ENCODE measurements around the gene EYS.
A peak's percentile ranks its signal among the peaks of the same experiment; 100 is the strongest.

Gene EYS

DNA sequence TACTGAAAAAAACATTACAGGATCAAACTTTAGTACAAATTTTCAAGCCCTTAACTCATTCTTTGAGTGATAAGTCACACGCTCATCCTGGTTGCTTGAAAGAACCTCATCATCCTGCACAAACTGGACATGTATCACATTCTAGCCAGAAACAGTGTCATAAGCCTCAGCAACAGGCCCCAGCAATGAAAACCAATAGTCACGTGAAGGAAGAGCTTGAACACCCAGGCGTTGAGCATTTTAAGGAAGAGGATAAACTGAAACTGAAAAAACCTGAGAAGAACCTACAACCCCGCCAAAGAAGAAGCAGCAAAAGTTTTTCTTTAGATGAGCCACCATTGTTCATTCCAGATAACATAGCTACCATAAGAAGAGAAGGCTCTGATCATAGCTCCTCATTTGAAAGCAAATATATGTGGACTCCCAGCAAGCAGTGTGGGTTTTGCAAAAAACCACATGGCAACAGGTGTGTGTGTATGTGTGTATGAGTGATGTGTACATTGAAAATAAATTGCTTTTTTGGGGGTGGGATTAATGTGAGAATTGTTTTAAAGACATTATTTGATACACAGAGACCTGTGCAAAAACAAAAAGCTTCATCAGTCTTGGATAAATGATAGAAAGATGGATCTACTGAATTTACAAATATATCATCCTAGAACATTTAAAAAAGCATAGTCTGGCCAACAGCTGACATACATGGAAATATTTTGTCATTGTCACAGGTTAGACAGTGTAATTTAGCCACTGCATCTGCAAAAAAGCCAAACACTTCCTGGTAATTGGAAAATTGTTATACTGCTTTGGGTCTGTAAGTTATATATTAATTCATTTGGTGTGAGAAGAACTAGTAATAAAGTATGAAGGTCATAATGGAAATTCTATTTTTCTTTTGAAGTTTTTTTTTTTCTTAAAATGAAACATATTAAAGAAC, 2021.3 kb downstream of the EYS start:
- no peak for TF ChIP-seq EZH2 (optimal IDR thresholded peaks at IDR 0.05; ENCODE audit: low read depth, low read length)
- TF ChIP-seq EZH2phosphoT487 (IDR thresholded peaks at IDR 0.05; ENCODE audit: low read length), result no peak
- TF ChIP-seq, protein P1, sequence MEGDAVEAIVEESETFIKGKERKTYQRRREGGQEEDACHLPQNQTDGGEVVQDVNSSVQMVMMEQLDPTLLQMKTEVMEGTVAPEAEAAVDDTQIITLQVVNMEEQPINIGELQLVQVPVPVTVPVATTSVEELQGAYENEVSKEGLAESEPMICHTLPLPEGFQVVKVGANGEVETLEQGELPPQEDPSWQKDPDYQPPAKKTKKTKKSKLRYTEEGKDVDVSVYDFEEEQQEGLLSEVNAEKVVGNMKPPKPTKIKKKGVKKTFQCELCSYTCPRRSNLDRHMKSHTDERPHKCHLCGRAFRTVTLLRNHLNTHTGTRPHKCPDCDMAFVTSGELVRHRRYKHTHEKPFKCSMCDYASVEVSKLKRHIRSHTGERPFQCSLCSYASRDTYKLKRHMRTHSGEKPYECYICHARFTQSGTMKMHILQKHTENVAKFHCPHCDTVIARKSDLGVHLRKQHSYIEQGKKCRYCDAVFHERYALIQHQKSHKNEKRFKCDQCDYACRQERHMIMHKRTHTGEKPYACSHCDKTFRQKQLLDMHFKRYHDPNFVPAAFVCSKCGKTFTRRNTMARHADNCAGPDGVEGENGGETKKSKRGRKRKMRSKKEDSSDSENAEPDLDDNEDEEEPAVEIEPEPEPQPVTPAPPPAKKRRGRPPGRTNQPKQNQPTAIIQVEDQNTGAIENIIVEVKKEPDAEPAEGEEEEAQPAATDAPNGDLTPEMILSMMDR (IDR thresholded peaks at IDR 0.05; ENCODE audit: low read length), result no peak
- H3K27ac ChIP-seq (ENCODE audit: low read length), result peak overlapping the region; percentile 69; the same call in 1 of the 2 replicates
- peaks cover 40% of the 10 kb centered on the region for H3F3A ChIP-seq (ENCODE audit: insufficient read depth, low read length)
- no peaks in the 10 kb centered on the region for H3K9me2 ChIP-seq (replicated peaks; ENCODE audit: insufficient read depth, low read length)
- peak overlapping the region; percentile 3; the same call in 1 of the 2 replicates for H3K9ac ChIP-seq (ENCODE audit: low read length)
- H3K36me3 ChIP-seq (replicated peaks; ENCODE audit: insufficient read depth, low read length), result peaks cover 7% of the 10 kb centered on the region; the same call in 1 of the 2 replicates
- H3K27me3 ChIP-seq (replicated peaks; ENCODE audit: insufficient read depth, low read length), result no peaks in the 10 kb centered on the region
- no peak overlapping the region for H2AFZ ChIP-seq (ENCODE audit: low read length)
- H3K4me2 ChIP-seq (ENCODE audit: low read depth, low read length), result peak overlapping the region; percentile 76
- peak; percentile 74 for DNase-seq
- no peaks in the 10 kb centered on the region for H3K9me3 ChIP-seq (replicated peaks; ENCODE audit: insufficient read depth, low read length)
- peaks cover 56% of the 10 kb centered on the region for H3K79me2 ChIP-seq (ENCODE audit: low read length)
- peak overlapping the region; percentile 25 for H3K4me3 ChIP-seq (ENCODE audit: low read length)
- no peaks in the 10 kb centered on the region; the same call in 1 of the 2 replicates for H4K20me1 ChIP-seq (ENCODE audit: insufficient read depth, low read length)
- peaks cover 39% of the 10 kb centered on the region for H3K4me1 ChIP-seq (ENCODE audit: low read length)

DNA sequence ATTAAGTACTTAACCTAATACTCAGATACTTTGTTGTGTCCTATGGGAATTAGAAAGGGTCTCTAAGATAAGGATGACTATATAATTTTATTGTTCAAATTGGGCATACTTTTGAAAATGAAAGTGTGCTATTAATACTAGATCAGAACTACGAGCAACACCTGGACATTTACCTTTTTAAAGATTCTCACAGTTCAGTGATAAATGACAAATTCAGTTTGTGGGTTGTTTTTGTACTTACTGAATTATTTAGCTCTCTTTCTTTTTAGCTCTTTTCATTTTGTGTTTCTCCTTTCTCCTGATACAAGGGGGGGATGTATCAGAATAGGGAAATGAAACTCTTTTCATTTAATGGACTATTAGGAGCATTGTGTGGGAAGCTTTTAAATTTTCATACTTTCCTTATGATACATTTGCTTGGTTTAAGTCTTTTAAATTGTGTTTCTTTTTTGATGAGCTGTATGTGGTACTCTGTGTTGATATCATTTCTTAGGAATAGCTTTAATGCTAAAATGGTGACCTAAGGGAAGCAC, 2023.9 kb downstream of the EYS start:
- Histone ChIP-seq H3K27ac (ENCODE audit: low read length) (peak overlapping the region; percentile 39; the same call in 1 of the 2 replicates), H2AFZ (ENCODE audit: low read length) (no peak overlapping the region), H3K4me1 (ENCODE audit: low read length) (peaks cover 39% of the 10 kb centered on the region), H3K9ac (ENCODE audit: low read length) (no peak overlapping the region), H3K9me3 (replicated peaks; ENCODE audit: insufficient read depth, low read length) (no peaks in the 10 kb centered on the region), H4K20me1 (ENCODE audit: insufficient read depth, low read length) (no peaks in the 10 kb centered on the region; the same call in 1 of the 2 replicates), H3K36me3 (replicated peaks; ENCODE audit: insufficient read depth, low read length) (peaks cover 7% of the 10 kb centered on the region; the same call in 1 of the 2 replicates), H3K79me2 (ENCODE audit: low read length) (peaks cover 71% of the 10 kb centered on the region), H3K4me2 (ENCODE audit: low read depth, low read length) (peak overlapping the region; percentile 44), H3K9me2 (replicated peaks; ENCODE audit: insufficient read depth, low read length) (no peaks in the 10 kb centered on the region), H3K27me3 (replicated peaks; ENCODE audit: insufficient read depth, low read length) (no peaks in the 10 kb centered on the region), H3K4me3 (ENCODE audit: low read length) (peak overlapping the region; percentile 35; the same call in 1 of the 2 replicates), H3F3A (ENCODE audit: insufficient read depth, low read length) (peaks cover 40% of the 10 kb centered on the region)
- TF ChIP-seq EZH2 (optimal IDR thresholded peaks at IDR 0.05; ENCODE audit: low read depth, low read length), result no peak
- TF ChIP-seq, protein P1 (IDR thresholded peaks at IDR 0.05; ENCODE audit: low read length), result no peak
- no peak for TF ChIP-seq EZH2phosphoT487 (IDR thresholded peaks at IDR 0.05; ENCODE audit: low read length)
- DNase-seq, result peak; percentile 56

DNA sequence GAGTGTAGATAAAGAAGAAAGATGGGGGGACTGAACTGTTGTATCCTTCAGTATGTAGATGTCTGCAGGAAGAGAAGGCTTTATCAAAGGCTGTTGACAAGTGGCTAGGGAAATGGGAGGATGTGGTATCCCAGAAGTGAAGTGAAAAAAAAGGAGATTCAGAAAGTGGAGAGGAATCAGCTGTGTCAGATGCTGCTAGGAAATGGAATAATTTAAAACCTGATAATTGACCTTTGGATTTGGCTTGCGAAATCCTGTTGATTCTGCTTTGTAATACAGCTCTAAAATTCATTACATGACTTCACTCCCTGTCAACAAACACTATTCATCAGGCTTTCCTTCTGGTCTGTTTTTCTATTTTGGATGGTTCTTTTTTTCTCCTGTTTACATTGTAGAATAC, 2029.7 kb downstream of the EYS start:
- H3K4me1 ChIP-seq (ENCODE audit: low read length), result 0 out of 2 replicates have a peak, but pooled peaks cover under 1% of the 10 kb centered on the region
- H3K79me2 ChIP-seq (ENCODE audit: low read length), result peaks cover 89% of the 10 kb centered on the region
- H3K36me3 ChIP-seq (replicated peaks; ENCODE audit: insufficient read depth, low read length), result no peaks in the 10 kb centered on the region
- H3K4me3 ChIP-seq (ENCODE audit: low read length), result no peak overlapping the region
- no peak overlapping the region for H3K27ac ChIP-seq (ENCODE audit: low read length)
- DNase-seq, result no peak
- TF ChIP-seq, protein P1 (IDR thresholded peaks at IDR 0.05; ENCODE audit: low read length), result no peak
- TF ChIP-seq EZH2phosphoT487 (IDR thresholded peaks at IDR 0.05; ENCODE audit: low read length), result no peak
- TF ChIP-seq EZH2 (optimal IDR thresholded peaks at IDR 0.05; ENCODE audit: low read depth, low read length), result no peak
- no peak overlapping the region for H2AFZ ChIP-seq (ENCODE audit: low read length)
- no peaks in the 10 kb centered on the region for H4K20me1 ChIP-seq (ENCODE audit: insufficient read depth, low read length)
- no peak overlapping the region for H3K4me2 ChIP-seq (ENCODE audit: low read depth, low read length)
- H3K9ac ChIP-seq (ENCODE audit: low read length), result no peak overlapping the region
- no peaks in the 10 kb centered on the region for H3K9me3 ChIP-seq (replicated peaks; ENCODE audit: insufficient read depth, low read length)
- H3F3A ChIP-seq (ENCODE audit: insufficient read depth, low read length), result 0 out of 2 replicates have a peak, but pooled peaks cover 5% of the 10 kb centered on the region
- H3K9me2 ChIP-seq (replicated peaks; ENCODE audit: insufficient read depth, low read length), result no peaks in the 10 kb centered on the region
- no peaks in the 10 kb centered on the region for H3K27me3 ChIP-seq (replicated peaks; ENCODE audit: insufficient read depth, low read length)

Data from MM.1S (cell line).